KMS-11 (cell line): ENCODE data around the gene PKD2L1.

ENCODE experiments used
- H2AFZ ChIP-seq: fragments of 200-600 bp; sonication (generic); 2 replicates; pipeline ENCODE4 v1.6.1; 2016; ENCODE audit warnings: antibody characterized with exemption, mixed run types, low read depth
- H3K27ac ChIP-seq: fragments of 200-600 bp; sonication (generic); 2 replicates; pipeline ENCODE4 v1.6.1; 2016; ENCODE audit warnings: mild to moderate bottlenecking, mixed run types
- H3K27me3 ChIP-seq: fragments of 200-600 bp; sonication (generic); 2 replicates; pipeline ENCODE4 v1.6.1; 2017; ENCODE audit warnings: mild to moderate bottlenecking, low read depth, mixed run types, moderate library complexity; ENCODE audit not compliant: insufficient read depth
- H3K36me3 ChIP-seq: fragments of 200-600 bp; sonication (generic); 2 replicates; pipeline ENCODE4 v1.6.1; 2017; ENCODE audit warnings: mild to moderate bottlenecking, mixed run types; ENCODE audit not compliant: insufficient read depth
- H3K4me1 ChIP-seq: fragments of 200-600 bp; sonication (generic); 2 replicates; pipeline ENCODE4 v1.6.1; 2016; ENCODE audit warnings: mild to moderate bottlenecking, low read depth, mixed run types; ENCODE audit not compliant: poor library complexity, severe bottlenecking
- H3K4me2 ChIP-seq: fragments of 200-600 bp; sonication (generic); 2 replicates; pipeline ENCODE4 v1.7.0; 2016; ENCODE audit warnings: mild to moderate bottlenecking, mixed run types
- H3K4me3 ChIP-seq: fragments of 200-600 bp; sonication (generic); IDR thresholded peaks from 2 replicates; pipeline ENCODE4 v1.6.1; 2017; ENCODE audit warnings: low read depth, low read length, mixed read lengths; ENCODE audit not compliant: insufficient read depth
- H3K79me2 ChIP-seq: fragments of 200-600 bp; sonication (generic); 2 replicates; pipeline ENCODE4 v1.6.1; 2016; ENCODE audit warnings: low read depth, mixed run types; ENCODE audit not compliant: insufficient read depth
- H3K9ac ChIP-seq: fragments of 200-600 bp; sonication (generic); 2 replicates; pipeline ENCODE4 v1.6.1; 2016; ENCODE audit warnings: mild to moderate bottlenecking, mixed run types
- H4K20me1 ChIP-seq: fragments of 200-600 bp; sonication (generic); 2 replicates; pipeline ENCODE4 v1.6.1; 2016; ENCODE audit warnings: mild to moderate bottlenecking, mixed run types; ENCODE audit not compliant: insufficient read depth
- CTCF ChIP-seq: fragments of 200-600 bp; sonication (generic); conservative IDR thresholded peaks from 2 replicates; pipeline ENCODE4 v1.6.1; 2017; ENCODE audit warnings: low read depth, mild to moderate bottlenecking, antibody characterized with exemption, low read length, moderate library complexity, mixed read lengths

PKD2L1 gene

GRCh38 chr10:100339236-100339635 lies 9.2 kb upstream of the PKD2L1 start:
- no peak for TF ChIP-seq CTCF
- H3K27me3 ChIP-seq, result no peaks in the 10 kb centered on the region
- H2AFZ ChIP-seq, result no peak overlapping the region; the same call in 1 of the 2 replicates
- H3K9ac ChIP-seq, result no peak overlapping the region
- H3K27ac ChIP-seq, result no peak overlapping the region
- no peaks in the 10 kb centered on the region for H3K79me2 ChIP-seq
- H3K4me1 ChIP-seq, result peaks cover 12% of the 10 kb centered on the region
- H3K36me3 ChIP-seq, result no peaks in the 10 kb centered on the region
- H3K4me3 ChIP-seq, result no peak overlapping the region
- H3K4me2 ChIP-seq, result no peak overlapping the region
- H4K20me1 ChIP-seq, result no peaks in the 10 kb centered on the region

- H3K79me2 ChIP-seq, result no peaks in the 10 kb centered on the region
- H3K9ac ChIP-seq, result no peak overlapping the region
- H3K4me3 ChIP-seq, result no peak overlapping the region
- H3K4me1 ChIP-seq, result peaks cover 12% of the 10 kb centered on the region
- peak; percentile 82 for TF ChIP-seq CTCF
- no peaks in the 10 kb centered on the region for H4K20me1 ChIP-seq
- H3K27me3 ChIP-seq, result no peaks in the 10 kb centered on the region
- no peak overlapping the region; the same call in 1 of the 2 replicates for H2AFZ ChIP-seq
- no peak overlapping the region for H3K27ac ChIP-seq
- H3K4me2 ChIP-seq, result no peak overlapping the region
- no peaks in the 10 kb centered on the region for H3K36me3 ChIP-seq
Observed at GRCh38 chr10:100338434-100339036, 8.5 kb upstream of the PKD2L1 start.

- Histone ChIP-seq H3K4me3 (no peak overlapping the region), H3K27ac (no peak overlapping the region), H3K4me2 (no peak overlapping the region), H4K20me1 (no peaks in the 10 kb centered on the region), H2AFZ (no peak overlapping the region), H3K27me3 (no peaks in the 10 kb centered on the region), H3K79me2 (no peaks in the 10 kb centered on the region), H3K36me3 (no peaks in the 10 kb centered on the region), H3K9ac (no peak overlapping the region), H3K4me1 (peaks cover 8% of the 10 kb centered on the region)
- TF ChIP-seq CTCF, result no peak
Observed at GRCh38 chr10:100334762-100335161, 4.7 kb upstream of the PKD2L1 start.

- Histone ChIP-seq H3K27ac (no peak overlapping the region), H3K36me3 (no peaks in the 10 kb centered on the region), H2AFZ (no peak overlapping the region), H3K27me3 (no peaks in the 10 kb centered on the region), H3K4me3 (no peak overlapping the region), H3K79me2 (no peaks in the 10 kb centered on the region), H4K20me1 (no peaks in the 10 kb centered on the region), H3K4me2 (no peak overlapping the region), H3K9ac (no peak overlapping the region), H3K4me1 (peaks cover 3% of the 10 kb centered on the region)
- TF ChIP-seq CTCF, result no peak
Observed at GRCh38 chr10:100333661-100334440, 3.8 kb upstream of the PKD2L1 start.
